NCI-H345 treated with DMSO at 0.1 percent for 48 hours (cell line): Measurements from ENCODE around the gene AMER2.

Experiments used
- DNase-seq: peaks from one replicate; lab custom pipeline; 2025; ENCODE audit not compliant: unreplicated experiment; lab: John Stamatoyannopoulos, UW

Gene AMER2

GRCh38 chr13:25157681-25158080, 14.4 kb downstream of the AMER2 start:
- no peak for DNase-seq

DNA sequence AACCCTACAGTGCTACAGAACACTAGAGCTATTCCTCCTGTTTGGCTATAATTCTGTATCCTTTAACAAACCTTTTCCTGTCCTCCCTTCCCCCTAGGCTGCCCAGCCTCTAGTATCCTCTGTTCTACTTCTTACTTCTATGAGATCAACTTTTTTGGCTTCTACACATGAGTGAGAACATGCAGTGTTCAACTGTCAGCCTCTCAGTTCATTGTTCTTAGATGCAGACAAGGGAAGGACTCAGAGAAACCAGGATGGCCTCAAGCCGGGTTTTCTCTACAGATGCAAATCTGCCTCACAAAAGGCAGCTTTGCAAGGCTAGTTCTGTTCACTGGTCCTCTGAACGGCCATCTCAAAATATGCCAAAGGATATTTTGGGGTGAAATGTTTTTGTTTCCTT, 18.4 kb downstream of the AMER2 start:
- DNase-seq: no peak

GRCh38 chr13:25151626-25152195, 20.4 kb downstream of the AMER2 start:
- DNase-seq: no peak

DNA sequence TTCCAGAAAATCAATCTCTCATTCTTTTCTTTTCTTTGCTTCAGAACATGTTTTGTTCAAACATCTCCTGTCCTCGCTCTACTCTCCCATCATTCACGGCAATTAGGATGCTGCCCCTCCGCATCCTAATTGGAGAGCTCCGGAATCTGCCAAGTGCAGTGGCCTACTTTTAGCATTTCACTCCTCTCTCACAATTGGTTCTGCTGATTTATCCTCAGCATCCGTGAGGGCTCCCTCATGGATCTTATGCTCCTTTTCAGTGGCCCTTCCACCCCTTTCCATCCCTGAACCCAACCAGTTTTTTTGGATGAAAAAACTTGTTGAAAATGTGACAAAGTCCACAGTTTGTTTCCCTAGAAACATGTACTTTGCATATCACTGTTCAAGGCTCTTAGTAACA, 22.4 kb downstream of the AMER2 start:
- DNase-seq: no peak

GRCh38 chr13:25148402-25148771, 23.7 kb downstream of the AMER2 start:
- no peak for DNase-seq

DNA sequence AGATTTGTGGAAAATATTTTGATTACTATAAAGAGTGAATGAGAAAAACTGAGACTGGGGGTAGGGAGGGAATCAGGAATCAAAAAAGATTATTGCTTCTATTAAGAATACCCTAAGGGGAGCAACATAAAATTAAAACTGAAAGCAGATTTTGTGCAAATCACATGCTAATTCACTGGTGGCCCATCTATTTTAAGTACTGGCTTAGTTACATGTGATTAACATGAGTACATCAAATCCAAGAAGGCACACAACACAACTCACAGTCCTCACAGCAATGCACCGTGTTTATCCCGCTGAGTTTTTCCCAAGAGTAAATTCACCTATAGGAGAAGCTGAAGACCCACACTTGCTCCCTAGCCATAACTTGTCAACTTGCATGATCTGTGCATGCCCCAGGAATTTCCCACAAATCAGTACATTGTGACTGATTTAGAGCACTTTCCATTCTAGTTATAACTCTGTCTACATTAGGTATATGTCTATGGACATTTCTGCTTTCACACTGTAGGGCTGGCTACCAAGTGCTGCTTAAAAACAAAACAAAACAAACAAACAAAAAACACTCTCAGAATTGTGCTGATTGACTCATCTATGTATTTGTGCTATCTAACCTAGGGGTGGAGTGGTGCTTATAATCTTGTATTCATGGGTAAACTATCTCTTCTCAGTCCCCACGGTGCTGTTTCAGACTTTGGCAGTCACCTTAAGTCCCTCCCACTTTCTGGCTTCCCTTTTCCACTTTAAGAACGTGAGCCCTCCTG, 24.3 kb downstream of the AMER2 start:
- no peak for DNase-seq

DNA sequence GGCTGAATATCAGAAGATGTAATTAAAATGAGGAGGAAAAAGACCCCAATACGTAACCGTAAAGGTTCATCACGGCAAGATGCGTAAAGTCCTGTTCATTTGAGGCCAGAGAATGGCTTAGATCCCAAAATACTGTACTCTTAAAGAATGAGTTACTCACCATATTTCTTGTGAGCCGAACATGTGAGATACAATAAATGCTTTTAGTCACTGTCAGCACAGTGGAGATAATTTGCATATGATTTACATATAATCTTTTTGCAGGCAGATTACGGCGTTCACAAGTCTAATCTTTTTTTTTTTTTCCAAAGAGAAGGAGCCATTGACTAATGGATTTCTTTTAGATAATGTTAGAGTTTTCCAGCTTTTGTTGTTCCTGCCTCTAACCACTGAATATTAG, 28.4 kb downstream of the AMER2 start:
- DNase-seq: no peak

GRCh38 chr13:25141042-25141441, 31.0 kb downstream of the AMER2 start:
- no peak for DNase-seq

- no peak for DNase-seq
Observed at GRCh38 chr13:25137788-25138115, 34.3 kb downstream of the AMER2 start.

DNA sequence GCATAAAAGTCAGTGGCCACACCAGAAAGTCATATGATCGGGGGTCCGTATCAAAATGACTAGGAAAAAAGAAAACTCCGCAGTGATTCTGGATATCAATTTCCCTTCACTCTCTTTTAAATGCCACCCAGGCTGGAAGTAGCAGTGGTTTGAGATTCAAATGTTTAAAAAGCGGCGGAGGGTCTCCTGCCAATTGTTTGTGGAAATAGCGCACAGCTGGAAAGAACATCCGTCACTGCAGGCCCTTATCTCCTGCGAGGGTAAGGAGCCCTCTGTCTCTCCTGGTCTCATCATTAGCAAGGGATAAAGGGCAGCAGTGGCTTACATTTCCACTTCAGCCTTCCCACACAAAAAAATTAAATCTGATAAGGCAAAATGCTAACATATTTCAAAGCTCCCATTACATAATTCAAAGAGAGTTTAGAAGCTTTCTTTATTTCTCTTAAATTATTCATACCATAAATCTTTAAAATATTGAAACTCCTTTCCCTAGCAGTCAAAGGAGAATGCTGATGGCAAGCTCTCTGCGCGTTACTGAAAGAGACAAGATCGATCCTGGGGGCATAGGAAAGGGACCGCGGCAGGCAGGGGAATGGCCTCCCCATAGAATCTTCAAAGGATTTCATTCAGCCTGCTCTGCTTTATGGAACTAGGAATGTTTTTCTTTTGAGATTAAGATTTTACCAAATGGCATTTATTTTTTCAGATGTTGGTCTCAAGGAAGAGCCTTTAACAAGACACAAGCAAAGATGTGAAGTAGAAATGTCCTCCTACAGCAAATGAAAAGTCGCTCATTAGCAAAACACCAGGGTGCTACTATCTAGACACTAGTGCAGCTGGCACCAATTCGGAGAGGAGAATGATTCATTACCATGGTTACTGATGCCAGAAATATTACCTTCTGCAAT, 35.0 kb downstream of the AMER2 start:
- no peak for DNase-seq

- DNase-seq: no peak
Observed at GRCh38 chr13:25135896-25136295, 36.2 kb downstream of the AMER2 start.

DNA sequence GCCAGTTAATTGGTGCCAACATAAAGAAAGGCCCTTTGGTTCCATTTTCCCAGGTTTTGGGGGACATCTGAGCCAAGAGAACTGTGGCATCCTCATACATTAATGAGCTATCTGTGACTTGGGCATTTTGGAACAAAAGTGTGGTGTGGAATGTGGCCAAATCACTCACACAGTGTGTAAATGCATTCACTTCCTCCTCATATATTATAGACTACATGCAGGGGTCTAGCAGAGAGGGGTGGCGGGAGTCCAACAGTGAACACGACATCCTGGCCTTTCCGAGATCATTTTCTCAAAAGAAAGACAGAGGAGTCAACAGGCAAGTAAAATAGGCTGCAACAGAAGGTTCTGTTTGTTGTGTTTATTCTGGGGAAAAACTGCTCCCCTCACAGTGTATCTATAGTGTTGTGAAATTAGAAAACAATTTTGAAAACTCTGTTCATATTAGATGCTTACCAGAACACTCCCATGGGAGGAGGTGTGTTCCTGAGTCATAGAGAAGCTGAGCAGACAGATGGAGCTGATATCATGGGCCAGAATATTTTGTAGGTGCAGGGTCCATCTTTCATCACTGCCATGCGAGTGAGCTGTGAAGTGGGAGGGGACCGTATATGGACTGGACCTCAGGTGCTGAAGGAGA, 39.2 kb downstream of the AMER2 start:
- no peak for DNase-seq

DNA sequence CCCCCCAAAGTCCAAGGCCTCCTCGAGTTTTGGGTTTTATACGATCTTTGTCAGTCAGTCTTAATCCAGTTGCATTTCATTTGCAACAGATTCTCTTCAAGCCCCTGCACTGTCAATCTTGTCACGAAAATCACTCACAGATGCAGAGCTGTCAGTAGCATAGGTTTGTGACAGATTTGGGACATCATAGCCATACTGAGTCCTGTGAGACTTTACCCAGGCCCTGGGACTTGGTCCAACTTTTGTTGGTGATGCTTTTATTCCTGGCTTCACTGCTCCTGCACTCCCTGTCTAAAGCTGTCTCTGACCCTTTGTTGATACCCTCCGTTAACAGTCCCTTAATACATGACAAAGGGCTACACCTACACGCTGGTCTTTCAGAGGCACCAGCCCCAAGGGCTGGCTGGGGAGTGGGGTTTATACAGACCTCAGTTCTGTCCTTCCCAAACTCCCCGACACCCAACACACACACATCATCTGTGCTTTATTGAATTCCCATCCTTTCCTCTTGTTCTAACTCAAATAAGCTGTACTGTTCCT, 40.1 kb downstream of the AMER2 start:
- DNase-seq: no peak

GRCh38 chr13:25130944-25131343, 41.1 kb downstream of the AMER2 start:
- no peak for DNase-seq

GRCh38 chr13:25118378-25118905, 53.6 kb downstream of the AMER2 start:
- no peak for DNase-seq

DNA sequence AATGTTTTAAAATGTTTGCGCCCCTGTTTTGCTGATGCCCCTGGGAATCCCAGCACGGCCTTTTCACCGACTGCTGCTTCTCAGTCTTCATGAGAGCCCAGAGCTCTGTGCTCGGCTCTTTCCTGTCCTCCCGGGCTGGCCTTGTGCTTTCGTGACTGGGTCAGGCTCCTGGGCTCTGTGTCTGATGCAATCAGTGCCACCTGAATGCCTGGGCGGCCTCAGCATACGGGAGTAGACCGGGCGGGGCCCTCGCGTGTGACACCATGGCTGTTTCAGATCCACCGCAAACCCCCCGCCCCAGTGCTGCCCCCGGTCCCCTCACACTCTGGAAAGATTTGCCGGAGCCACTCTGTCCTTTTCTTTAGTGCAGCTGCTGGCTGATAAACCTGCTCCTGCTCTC, 54.8 kb downstream of the AMER2 start:
- no peak for DNase-seq

DNA sequence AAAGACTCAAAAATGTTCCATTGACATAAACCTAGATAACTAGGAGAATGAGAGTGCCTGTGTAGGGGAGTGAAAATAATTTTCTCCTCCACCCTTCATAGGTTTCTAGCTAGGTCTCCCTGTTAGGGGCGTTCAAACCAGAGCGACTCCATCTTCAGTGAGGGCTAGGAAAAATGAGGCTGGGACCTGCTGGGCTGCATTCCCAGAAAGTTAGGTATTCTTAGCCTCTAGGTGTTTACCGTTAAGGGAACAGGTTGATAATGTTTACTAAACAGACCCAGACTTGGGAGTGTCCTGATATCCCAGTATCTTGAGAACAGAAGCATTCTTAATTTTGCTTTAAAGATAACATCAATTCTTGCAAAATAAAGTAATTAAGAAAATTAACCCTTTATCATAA, 56.0 kb downstream of the AMER2 start:
- no peak for DNase-seq

- peak; percentile 67 for DNase-seq
Observed at GRCh38 chr13:25114220-25114619, 57.9 kb downstream of the AMER2 start.

GRCh38 chr13:25112695-25113255, 59.3 kb downstream of the AMER2 start:
- DNase-seq: no peak
